ENCODE data around the gene TM7SF2.

Gene TM7SF2

GRCh38 chr11:65159012-65159411 is 47.3 kb downstream of the TM7SF2 start:
- Histone ChIP-seq H3K4me2 (ENCODE audit: low read depth, low read length, poor library complexity, severe bottlenecking) (no peak overlapping the region), H3K9ac (ENCODE audit: low read depth, low read length, poor library complexity, severe bottlenecking) (no peak overlapping the region), H3K4me3 (ENCODE audit: low read length, poor library complexity, severe bottlenecking) (no peak overlapping the region), H2AFZ (ENCODE audit: low read length) (no peak overlapping the region), H4K20me1 (ENCODE audit: insufficient read depth, low read length, poor library complexity, severe bottlenecking) (no peaks in the 10 kb centered on the region), H3K36me3 (ENCODE audit: insufficient read depth, low read length) (no peaks in the 10 kb centered on the region), H3K79me2 (ENCODE audit: insufficient read depth, low read length) (no peaks in the 10 kb centered on the region), H3K9me2 (replicated peaks; ENCODE audit: low read depth, low read length) (no peaks in the 10 kb centered on the region), H3K9me3 (ENCODE audit: insufficient read depth, low read depth, low read length) (no peaks in the 10 kb centered on the region), H3K27me3 (ENCODE audit: insufficient read depth, low read length, poor library complexity, severe bottlenecking) (no peaks in the 10 kb centered on the region), H3F3A (ENCODE audit: low read depth) (no peaks in the 10 kb centered on the region), H3K4me1 (ENCODE audit: insufficient read depth, low read length, poor library complexity, severe bottlenecking) (no peaks in the 10 kb centered on the region)
- no peak for TF ChIP-seq CTCF (conservative IDR thresholded peaks at IDR 0.05; ENCODE audit: low read length)
- no peak for TF ChIP-seq EZH2phosphoT487 (IDR thresholded peaks at IDR 0.05; ENCODE audit: borderline replicate concordance)

- Histone ChIP-seq H4K20me1 (ENCODE audit: insufficient read depth, low read length, poor library complexity, severe bottlenecking) (no peaks in the 10 kb centered on the region), H3K4me2 (ENCODE audit: low read depth, low read length, poor library complexity, severe bottlenecking) (no peak overlapping the region), H3K4me1 (ENCODE audit: insufficient read depth, low read length, poor library complexity, severe bottlenecking) (no peaks in the 10 kb centered on the region), H3K9me3 (ENCODE audit: insufficient read depth, low read depth, low read length) (no peaks in the 10 kb centered on the region), H3K27me3 (ENCODE audit: insufficient read depth, low read length, poor library complexity, severe bottlenecking) (no peaks in the 10 kb centered on the region), H3K36me3 (ENCODE audit: insufficient read depth, low read length) (no peaks in the 10 kb centered on the region), H3K9ac (ENCODE audit: low read depth, low read length, poor library complexity, severe bottlenecking) (no peak overlapping the region), H2AFZ (ENCODE audit: low read length) (no peak overlapping the region), H3K9me2 (replicated peaks; ENCODE audit: low read depth, low read length) (no peaks in the 10 kb centered on the region), H3F3A (ENCODE audit: low read depth) (no peaks in the 10 kb centered on the region), H3K79me2 (ENCODE audit: insufficient read depth, low read length) (no peaks in the 10 kb centered on the region), H3K4me3 (ENCODE audit: low read length, poor library complexity, severe bottlenecking) (no peak overlapping the region)
- no peak for TF ChIP-seq EZH2phosphoT487 (IDR thresholded peaks at IDR 0.05; ENCODE audit: borderline replicate concordance)
- no peak for TF ChIP-seq CTCF (conservative IDR thresholded peaks at IDR 0.05; ENCODE audit: low read length)
Measured at GRCh38 chr11:65160643-65161042, 49.0 kb downstream of the TM7SF2 start.

GRCh38 chr11:65163684-65164083 is 52.0 kb downstream of the TM7SF2 start:
- H4K20me1 ChIP-seq (ENCODE audit: insufficient read depth, low read length, poor library complexity, severe bottlenecking): no peaks in the 10 kb centered on the region
- no peak for TF ChIP-seq CTCF (conservative IDR thresholded peaks at IDR 0.05; ENCODE audit: low read length)
- no peak for TF ChIP-seq EZH2phosphoT487 (IDR thresholded peaks at IDR 0.05; ENCODE audit: borderline replicate concordance)

More at GRCh38 chr11:65163684-65164083, 52.0 kb downstream of the TM7SF2 start:
- H3K4me1 ChIP-seq (ENCODE audit: insufficient read depth, low read length, poor library complexity, severe bottlenecking): peaks cover under 1% of the 10 kb centered on the region
- H3K4me3 ChIP-seq (ENCODE audit: low read length, poor library complexity, severe bottlenecking): no peak overlapping the region
- no peaks in the 10 kb centered on the region for H3K27me3 ChIP-seq (ENCODE audit: insufficient read depth, low read length, poor library complexity, severe bottlenecking)
- no peak overlapping the region for H2AFZ ChIP-seq (ENCODE audit: low read length)
- no peak overlapping the region for H3K4me2 ChIP-seq (ENCODE audit: low read depth, low read length, poor library complexity, severe bottlenecking)
- H3K79me2 ChIP-seq (ENCODE audit: insufficient read depth, low read length): no peaks in the 10 kb centered on the region
- H3K36me3 ChIP-seq (ENCODE audit: insufficient read depth, low read length): no peaks in the 10 kb centered on the region
- no peaks in the 10 kb centered on the region for H3K9me2 ChIP-seq (replicated peaks; ENCODE audit: low read depth, low read length)
- H3K9ac ChIP-seq (ENCODE audit: low read depth, low read length, poor library complexity, severe bottlenecking): no peak overlapping the region
- H3F3A ChIP-seq (ENCODE audit: low read depth): no peaks in the 10 kb centered on the region
- no peaks in the 10 kb centered on the region for H3K9me3 ChIP-seq (ENCODE audit: insufficient read depth, low read depth, low read length)
